Activated CD4-positive, CD25-positive, alpha-beta regulatory T cell treated with anti-CD3 and anti-CD28 coated beads, Interleukin-2, amount 50 U/mL, for 24 hours (primary cell): Measurements from ENCODE around the gene KLF2.

Source experiments
- ATAC-seq, 2 donors: fragments of 150-1000 bp; cut with Tn5 transposase; one replicate each; pipeline ENCODE4 v1.10.0; 2021; ENCODE audit warnings: mild to moderate bottlenecking in 1 of 2, moderate library complexity in 1 of 2

KLF2 gene

DNA sequence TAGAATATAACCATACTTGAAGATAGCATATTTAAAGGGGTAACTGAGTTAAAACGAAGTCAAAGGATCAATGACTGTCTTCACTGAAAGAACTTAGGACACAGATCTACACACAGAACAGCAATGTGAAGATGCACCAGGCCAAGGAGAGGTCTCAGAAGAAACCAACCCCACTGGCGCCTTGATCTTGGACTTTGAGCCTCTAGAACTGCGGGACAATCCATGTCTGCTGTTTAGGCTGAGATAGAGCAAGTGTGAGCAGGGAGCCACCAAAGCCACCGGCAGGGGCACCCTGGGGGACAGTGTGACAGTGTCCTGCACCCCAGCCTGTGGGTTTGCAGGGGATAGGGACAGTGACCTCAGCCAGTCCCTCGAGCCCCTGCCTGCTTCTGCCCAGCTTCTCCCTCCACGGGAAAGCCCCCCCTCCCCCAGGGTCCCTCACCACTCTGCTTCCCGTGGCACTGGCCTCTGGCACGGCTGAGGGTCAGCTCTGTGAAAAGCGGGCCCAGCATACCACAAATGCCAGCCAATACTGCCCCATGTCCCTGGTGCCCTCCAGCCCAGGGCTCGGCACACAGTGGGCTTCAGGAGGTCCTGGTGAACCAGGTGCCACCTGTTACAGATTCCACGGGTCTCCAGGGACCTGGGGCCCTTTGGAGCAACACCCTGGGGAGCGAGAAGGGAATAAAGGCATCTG lies 40.8 kb downstream of the KLF2 start:
- no peak for ATAC-seq

DNA sequence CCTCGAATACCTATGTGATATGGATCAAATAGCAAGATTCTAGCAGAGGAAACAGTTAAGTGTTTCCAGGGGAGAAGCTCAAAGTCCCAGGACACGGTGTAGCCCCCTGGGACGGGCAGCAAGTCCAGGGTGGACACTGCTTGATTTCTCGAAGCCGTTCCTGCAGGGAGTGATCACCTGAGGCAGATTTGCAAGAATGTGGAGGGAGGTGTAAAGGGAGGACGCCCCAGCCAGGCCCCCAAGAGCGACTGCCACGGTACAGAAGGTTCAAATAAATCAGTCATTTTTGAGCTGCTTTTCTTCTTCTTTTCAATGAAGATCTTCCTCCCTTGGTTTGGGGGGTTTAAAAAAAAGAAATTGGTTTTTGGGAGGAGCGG lies 41.4 kb downstream of the KLF2 start:
- ATAC-seq = no peak

DNA sequence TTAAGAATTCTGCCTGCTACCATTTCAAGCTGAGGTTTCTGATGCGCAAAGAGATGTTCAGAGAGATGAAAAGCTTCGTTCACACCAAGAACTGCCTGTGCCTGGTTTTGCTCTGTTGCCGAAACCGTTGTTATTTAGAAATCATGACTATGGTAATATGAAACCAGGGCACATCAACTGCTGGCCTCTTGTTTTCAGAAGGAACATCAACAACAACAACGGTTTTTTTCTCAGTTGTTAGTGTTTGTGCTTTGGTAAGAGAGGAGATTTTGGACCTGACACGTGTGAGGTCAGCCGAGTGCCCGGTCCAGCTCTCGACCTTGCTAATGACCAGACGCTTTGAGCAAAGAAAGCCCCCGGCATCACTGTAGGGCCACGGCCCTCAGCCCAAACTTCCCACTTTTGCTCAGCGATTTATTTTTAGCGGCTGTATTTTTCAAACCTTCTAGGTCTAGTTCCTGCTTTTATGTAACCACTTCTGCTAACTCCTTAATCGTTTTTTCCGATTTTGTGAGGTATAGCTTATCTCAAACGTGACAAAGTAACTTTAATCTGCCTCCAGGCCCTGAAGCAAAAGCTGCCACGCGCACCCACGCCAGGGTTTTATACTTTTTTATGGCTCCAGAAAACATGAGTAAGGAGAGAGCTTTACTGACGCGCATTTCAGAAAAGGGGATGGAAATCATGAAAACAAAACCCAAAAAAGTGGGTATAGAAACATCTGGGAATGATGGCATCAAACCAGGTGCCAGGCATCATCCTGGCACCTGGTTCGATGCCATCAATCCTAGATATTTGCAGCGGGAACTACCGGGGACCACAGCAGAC lies 42.0 kb downstream of the KLF2 start:
- no peak for ATAC-seq

DNA sequence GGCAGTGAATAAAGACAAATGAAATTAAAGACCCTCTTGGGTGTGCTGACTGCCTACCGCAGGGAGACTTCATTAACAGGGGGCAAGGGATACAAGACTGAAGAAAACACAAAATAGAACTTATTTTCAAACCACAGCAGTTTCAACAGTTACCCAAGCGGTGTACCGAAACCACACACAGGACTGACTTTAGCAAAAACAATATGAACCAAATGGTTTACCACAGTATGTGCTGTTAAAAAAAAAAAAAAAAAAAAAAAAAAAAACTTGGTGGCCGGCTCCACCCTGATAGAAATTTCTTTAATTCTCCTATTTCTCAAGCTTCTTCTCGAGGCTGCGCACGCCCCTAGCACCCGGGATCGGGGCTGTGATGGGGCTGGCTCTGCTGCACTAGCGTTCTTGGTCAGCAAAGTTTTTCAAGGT lies 42.6 kb downstream of the KLF2 start:
- ATAC-seq = peak; percentile 36 to 49

DNA sequence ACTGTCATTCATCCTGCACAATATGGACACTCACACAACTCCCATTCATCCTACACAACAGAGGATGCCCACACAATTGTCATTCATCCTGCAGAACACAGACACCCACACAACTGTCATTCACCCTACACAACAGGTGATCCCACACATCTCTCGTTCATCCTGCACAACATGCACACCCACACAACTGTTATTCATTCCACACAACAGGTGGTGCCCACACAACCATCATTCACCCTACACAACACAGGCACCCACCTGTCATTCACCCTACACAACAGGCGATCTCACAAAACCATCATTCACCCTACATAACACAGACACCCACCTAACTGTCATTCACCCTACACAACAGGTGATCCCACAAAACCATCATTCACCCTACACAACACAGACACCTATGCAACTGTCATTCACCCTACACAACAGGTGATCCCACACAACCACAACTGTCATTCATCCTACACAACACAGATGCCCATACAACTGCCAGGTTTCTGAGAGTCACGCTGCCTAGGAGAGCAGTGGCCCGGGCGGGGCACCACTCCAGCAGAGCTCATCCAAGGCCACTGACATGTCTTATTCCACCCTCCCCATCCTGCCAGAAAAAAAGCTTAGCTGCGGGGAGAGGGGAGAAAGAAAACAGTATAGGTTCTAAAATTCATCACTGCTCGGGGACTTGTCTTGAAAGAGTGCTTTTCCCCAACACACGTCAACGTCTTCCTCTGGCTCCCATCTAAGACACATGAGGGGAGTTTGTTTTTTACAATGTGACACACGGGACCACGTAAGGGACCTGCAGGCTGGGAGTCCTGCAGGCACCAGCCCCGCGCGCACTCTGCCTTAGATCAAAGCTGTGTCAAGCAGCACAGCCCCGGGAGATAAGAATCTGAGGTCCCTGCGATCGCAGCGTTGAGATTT lies 44.0 kb downstream of the KLF2 start:
- ATAC-seq = no peak

DNA sequence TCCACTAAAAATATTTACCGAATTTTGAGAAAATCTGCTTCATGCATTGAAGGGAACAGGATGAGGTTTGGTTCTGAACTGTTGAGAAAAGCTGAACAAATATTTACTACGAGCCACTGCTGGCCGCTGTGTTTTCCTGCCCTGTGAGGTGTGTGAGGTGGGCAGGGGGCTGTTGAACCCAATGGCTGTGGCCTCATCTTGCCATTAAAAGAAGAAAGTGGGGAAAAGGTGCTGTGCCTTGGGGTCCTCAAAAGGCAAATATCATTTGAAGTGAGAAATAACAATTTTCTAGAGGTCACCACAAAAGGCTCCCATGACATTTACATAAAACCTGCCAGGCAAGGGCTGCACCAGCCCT lies 44.7 kb downstream of the KLF2 start:
- no peak for ATAC-seq

DNA sequence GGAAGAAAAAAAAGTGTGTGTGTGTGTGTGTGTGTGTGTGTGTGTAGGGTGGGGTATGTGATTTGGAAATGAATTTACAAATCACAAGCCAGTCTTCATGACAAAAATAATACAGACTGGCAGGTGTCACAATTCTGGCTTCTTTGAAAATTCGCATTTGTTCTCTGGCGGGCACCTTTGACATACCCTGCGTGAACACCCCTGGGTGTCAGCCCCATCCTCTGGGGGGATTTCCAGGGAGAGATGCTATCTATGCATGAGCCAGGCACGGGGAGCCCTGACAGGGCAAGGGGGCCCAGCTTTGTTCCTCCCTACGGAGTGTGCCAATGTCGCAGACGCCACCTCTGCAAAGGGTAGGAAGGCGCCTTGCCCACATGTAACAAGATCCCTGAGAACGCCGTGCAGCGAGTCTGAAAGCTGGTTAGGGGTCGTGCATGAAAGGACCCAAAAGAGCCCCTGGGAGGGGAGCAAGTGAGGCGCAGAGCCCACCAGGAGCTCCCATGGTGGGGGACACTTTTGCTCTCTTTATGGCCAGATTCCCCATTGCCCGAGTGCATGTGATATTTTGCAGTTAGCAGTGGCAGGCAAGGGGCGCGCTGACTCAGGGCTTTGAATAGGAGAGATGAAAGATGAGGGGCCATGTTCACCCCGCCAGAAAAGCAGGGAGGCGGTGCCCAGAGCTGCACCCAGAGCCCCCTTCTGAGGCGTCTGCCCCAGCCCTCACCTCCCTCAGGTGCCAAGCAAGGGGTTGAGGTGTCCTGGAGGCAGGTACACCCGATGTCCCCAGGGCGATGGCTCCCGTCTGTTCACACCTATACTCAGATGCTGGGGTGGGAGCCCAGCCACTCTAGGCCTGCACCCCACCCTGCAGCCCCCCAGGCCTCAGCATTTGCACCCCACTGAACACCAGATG lies 45.3 kb downstream of the KLF2 start:
- peak; percentile 4 to 8 for ATAC-seq

DNA sequence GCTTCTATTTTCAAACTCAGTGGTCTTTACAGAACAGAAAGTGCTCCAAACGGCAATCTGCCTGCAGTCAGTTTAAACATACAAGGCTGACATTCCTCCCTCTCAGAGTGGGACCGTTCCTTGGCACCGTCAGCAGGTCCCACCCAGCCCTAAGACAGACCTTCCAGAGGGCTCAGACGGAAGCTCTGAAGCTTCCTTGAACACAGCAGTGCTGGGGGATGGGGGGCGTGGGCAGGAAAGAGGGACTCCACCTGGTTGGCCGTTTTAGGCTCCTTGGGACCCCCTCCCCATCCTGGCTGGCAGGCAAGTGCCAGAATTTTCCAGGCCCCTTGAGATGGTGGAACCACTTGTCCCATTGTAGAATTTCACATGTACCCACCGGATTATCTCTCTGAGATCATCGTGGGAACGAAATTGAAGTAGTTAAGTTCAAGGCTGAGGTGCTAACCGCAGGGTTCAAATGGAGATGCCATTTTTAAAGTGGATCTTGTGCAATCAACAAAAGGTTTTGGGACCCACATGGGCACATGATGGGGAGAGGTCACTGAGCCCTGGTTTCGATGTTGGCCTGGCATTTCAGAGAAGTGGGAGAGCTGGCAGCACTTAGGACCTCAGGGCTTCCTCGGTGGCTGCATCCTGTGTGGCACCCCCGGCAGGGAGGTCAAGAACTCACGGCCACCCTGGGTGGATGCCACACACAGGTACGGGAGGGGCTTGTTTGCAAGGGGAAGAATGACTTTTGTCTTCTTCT lies 46.2 kb downstream of the KLF2 start:
- no peak for ATAC-seq

DNA sequence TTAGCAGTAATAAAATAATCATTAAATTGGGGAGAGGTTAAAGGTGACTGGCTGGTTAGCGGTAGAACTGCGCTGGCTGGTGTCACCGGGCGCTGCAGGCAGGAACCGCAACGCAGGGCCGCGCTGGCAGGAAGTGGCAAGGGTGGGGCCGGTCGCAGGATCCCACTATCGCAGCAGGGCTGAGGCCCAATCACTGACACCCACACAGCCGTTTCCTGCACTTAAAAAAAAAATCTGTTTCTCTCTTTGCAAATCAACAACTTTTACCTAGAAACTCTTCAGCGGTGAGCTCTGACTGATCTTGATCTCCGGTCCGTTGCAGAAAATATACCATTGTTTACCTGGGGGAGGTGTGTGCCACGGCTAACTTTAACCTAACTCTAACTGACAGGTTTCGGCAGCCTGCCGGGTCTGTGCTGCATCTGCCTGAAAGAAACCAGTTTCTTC lies 46.9 kb downstream of the KLF2 start:
- ATAC-seq = peak; percentile 83 to 85

DNA sequence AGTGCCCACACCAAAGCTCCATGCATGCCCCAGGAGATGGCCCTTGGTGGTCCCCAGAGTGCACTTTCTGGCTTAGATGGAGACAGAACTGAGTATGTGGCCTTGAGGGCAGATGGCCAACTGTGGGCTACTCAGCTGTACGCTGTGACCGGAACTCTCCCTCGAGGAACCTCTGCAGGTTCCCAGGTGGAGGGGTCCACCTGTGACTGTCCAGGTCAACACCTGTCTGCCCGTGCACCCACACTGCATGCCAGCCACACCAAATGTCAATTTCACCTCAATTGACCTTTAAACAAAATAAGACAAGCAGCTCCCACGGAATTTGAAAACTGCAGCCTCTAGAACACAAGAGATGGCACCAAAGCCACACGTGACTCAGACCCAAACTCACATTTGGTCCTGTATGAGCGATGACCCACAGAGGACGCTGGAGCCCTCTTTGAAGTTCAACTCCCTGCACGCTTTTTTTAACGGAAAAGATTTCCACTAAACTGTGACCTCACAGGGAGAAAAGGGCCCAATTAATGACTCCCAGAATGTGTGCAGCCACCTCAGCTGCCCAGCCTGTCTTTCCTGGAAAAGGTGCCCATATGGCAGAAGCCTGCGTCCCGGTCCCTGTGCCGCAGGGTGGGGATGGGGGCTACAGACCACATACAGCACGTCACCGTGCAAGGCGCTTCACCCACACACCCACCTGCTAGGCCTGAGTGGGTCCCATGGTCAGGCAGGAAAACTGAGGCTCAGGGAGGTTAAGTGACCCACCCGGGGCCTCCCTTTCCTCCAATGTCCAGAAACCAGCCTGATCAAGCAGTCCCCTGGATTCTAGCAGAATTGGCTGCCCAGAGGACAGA lies 47.7 kb downstream of the KLF2 start:
- no peak for ATAC-seq

DNA sequence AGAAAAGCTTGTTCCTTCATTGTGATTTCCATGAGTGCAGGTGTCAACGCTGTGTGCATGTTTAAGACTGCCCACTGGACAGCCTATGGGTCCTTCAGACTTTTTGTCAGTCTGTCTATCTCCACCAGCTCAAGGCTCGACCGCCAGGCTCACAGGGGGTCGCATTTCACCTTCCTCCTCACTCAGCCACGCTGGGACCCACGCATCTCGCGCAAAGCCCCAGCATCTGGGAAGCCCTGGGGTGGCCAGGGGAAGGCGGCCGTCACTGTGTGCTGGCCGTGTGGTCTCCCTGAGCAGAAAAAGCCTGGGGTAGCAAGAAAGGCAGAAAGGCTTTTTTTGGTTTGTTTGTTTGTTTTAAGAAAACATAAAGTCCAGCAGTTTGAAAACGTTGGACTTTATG lies 48.5 kb downstream of the KLF2 start:
- no peak for ATAC-seq

DNA sequence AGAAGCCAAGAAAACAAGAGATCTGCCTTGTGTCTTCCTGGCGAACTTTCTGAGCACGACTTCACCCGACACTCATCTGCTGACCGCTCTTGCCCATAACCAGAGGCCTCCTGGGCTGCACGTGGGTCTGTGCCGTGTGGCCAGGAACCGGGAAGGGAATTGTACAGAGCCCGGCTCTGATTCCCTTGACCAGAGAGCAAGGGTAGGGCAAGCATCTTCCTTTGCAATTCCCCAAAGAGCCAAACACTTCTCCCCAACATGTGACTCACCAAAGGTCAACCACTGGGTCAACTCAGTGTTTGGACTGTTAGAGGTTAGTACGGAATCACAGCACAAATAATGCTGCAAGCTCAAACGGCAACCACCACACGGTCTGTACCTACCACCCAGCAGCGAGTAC lies 48.9 kb downstream of the KLF2 start:
- ATAC-seq = no peak

DNA sequence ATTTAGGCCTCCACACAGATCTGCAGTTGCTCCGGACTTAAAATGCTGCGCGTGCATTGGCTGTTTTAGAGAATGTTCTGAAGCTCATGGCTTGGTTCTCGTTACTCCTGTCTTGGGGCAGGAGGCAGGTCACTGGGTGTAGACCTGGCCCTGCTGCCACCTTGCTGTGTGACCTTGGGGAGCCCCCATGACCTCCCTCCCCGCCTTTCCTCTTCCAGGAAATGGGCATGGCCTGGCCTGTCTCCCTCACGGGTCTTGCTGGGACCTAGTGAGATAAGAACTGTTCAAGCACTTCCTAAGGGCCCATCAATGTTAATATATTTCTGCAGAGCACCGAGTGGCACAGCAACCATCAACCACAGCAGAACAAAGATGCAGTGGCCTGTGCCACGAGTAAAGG lies 49.4 kb downstream of the KLF2 start:
- ATAC-seq = no peak

DNA sequence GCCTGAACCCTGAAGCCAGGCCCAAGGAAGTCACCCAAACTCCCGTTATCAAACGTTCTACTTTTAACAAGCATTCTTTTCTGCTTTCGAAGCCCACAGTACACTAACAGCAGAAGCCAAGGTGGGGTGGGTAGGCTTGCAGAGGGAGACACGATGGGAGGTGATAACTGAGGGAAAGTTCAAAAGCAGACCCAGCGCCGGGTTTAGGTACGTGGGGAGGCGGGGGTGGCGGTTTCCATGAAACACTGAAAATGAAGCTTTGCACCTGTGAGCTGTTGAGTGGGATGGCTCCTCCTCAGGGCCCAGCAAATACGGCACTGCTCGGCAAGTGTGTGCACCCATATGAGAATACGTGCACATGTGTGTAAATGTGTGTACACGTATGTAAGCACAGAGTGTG lies 49.8 kb downstream of the KLF2 start:
- ATAC-seq = no peak

DNA sequence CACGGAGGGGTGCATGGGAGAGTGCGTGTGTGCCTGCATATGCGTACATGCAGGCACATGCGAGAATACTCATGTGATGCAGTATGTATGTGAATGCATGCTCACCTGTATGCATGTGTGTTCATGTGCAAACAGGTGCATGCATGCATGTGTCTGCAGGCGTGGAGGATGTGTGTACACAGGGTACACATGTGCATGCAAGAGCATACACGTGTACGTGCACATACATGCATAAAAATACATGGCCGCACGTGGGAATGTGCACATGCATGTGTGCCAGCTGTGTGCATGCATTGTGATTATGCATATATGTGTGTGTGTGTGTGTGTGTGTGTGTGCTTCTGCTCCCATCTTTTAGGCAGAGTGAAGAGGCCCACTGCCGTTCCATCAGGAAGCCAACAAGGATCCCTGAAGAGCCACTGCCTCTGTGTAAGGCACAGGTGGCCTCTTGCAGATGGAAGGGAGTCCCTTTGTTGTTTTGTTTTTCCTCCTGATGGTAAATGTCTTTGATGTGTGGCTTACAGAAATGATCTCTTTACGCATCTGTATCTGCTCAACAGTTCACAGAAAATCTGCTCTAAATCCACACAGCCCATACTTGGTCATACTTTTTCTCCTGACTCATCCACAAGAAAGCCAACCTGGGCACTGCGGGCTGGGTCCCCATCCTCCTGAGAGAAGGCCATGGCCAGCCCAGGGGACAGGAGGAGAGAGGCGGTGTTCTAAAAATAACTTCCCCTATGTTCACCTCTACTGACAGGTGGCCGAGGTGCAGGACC lies 50.7 kb downstream of the KLF2 start:
- ATAC-seq = no peak

DNA sequence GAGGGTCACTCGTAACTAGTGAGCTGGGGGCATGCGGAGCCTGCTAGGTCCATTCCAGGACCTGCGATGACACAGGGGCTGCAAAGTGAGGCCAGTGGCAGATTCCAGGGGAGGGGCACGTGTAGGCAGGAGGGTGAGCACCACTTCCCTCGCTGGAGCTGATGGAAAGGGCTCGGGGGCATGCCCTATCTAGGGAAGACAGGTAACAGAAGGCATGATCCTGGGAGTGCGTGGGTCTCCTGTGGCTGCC lies 51.2 kb downstream of the KLF2 start:
- no peak for ATAC-seq

DNA sequence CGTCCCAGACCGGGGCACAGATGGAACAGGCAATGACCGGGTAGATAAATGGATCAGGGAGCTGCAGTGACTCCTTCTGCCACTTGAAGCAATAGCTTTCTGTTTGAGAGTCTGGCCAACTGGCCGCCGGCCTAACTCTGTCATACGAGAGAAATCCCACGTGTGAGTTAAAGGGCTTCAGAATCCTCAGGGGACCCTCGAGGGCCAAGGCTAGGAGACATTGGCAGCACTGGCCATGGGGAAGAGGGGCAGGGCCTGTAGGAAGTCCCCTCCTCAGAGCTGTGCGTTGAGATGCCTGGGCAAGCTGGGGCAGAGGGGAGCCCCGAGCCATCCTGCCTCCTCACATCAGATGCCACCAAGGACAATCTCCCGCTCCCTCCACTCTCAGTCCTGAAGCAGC lies 51.6 kb downstream of the KLF2 start:
- ATAC-seq = no peak

DNA sequence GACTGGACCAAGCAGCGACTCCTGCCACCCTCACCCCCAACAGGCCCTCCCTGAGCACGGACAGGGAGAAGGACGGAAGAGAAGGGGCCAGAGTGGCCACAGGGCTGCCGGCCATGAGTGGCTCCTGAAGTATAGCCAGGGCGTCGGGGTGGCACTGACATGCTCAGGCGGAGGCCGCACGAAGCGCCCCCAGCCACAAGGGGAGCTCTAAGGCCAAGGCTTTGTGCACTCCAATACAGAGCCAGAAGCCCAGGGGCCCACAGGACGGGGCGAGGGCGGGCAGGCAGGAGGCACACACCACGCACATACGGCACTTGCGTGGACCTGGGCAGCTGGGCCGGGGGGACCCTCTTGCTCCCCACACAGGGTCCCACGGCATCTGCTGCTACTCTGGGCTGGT lies 52.0 kb downstream of the KLF2 start:
- ATAC-seq = peak in 1 of 2 donors; percentile 61

DNA sequence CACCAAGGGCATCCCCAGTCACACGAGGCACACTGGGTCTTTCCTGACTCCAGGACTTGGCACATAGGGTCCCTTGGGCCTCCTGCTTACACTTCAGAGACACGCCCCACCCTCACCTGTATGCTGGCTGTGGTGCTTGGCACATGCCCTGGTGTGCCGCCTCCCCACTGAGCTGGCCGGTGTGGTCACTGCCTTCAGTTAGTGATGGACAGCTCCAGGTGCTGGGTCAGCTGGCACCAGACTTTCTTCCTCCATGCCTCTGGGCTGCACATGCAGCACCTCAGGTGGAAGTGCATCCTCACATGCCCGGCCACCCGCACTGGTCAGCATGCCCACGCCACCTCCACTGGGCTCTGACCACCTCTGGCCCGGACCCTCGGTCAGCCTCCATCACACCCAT lies 52.9 kb downstream of the KLF2 start:
- no peak for ATAC-seq
